ENCODE measurements around the gene DIAPH2. TPM values are rescaled to one million over a fixed set of nuclear protein-coding genes. Genes with fewer than 3 reads are reported as not detected.

The DIAPH2 gene
- total RNA-seq, 4 donors from 2014 or later = 10.3 to 36.6 (median 17.9) TPM

DNA sequence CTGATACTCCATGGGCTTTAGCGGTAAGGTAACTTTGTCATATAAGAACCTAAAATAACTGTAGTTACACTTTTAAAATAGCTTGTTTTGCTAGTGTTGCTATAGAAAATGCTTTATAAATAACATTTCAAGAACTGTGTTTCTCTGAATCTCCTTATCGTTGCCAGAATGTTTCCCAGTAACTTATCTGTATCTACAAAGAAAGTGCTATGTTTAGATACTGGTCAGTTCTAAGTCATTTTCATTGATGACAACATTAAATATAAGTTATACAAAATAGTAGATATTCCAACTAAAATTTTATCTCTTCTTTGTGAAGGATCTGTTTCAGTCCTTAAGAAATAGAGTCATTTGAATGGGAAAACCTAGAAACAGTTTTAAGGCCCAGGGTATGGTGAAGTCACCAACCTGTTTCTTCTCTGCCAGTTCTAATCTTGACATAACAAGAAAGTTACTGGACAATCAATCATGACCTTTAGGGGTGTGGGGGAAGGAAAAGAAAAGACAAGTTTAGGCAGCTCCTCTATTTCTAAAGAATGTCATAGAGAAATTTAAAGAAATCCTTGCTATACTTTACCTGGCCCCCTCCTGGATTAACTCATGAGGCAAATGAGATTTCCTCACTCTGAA is 625.0 kb downstream of the DIAPH2 start:
- H3K4me3 ChIP-seq = no peak overlapping the region
- no peaks in the 10 kb centered on the region for H3K4me1 ChIP-seq
- no peak for TF ChIP-seq POLR2A (IDR thresholded peaks at IDR 0.05)
- TF ChIP-seq CTCF (IDR thresholded peaks at IDR 0.05) = no peak
- intact Hi-C loops (cut with DNase I) = no loop called here
- H3K36me3 ChIP-seq = no peaks in the 10 kb centered on the region
- peaks cover 0 to 3% (median 0%) of the 10 kb centered on the region in 4 donors for H3K27me3 ChIP-seq
- no peaks in the 10 kb centered on the region for H3K9me3 ChIP-seq
- WGBS, 2 donors = 78 to 88% methylated on average over 2 of the region's 2 CpGs
- H3K27ac ChIP-seq = no peak overlapping the region
- no peak for DNase-seq

DNA sequence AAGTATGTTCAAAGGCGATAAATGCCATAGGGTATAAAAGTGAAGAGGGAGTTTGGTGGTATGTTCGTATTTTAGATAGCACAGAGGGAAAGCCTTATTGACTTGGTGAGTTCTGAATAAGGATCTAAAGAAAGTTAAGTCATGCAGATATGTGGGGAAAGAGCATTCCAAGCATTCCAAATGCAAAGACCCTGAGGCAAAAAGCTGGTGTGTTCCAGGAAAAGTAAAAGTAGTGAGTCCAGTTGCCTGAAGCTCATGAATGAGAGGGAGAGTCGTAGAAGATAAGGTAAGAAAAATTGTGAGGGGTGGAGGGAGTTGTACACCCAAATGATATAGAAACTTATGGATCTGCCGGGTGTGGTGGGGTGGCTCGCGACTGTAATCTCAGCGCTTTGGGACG is 625.7 kb downstream of the DIAPH2 start:
- Histone ChIP-seq H3K9me3 (no peaks in the 10 kb centered on the region), H3K36me3 (no peaks in the 10 kb centered on the region), H3K4me3 (no peak overlapping the region), H3K4me1 (no peaks in the 10 kb centered on the region), H3K27ac (no peak overlapping the region), H3K27me3 (peaks cover 0 to 3% (median 0%) of the 10 kb centered on the region in 4 donors)
- intact Hi-C loops (cut with DNase I) = no loop called here
- 65 to 87% methylated on average over 8 of the region's 8 CpGs for WGBS, 2 donors
- no peak for DNase-seq
- TF ChIP-seq CTCF (IDR thresholded peaks at IDR 0.05) (no peak), POLR2A (IDR thresholded peaks at IDR 0.05) (no peak)

DNA sequence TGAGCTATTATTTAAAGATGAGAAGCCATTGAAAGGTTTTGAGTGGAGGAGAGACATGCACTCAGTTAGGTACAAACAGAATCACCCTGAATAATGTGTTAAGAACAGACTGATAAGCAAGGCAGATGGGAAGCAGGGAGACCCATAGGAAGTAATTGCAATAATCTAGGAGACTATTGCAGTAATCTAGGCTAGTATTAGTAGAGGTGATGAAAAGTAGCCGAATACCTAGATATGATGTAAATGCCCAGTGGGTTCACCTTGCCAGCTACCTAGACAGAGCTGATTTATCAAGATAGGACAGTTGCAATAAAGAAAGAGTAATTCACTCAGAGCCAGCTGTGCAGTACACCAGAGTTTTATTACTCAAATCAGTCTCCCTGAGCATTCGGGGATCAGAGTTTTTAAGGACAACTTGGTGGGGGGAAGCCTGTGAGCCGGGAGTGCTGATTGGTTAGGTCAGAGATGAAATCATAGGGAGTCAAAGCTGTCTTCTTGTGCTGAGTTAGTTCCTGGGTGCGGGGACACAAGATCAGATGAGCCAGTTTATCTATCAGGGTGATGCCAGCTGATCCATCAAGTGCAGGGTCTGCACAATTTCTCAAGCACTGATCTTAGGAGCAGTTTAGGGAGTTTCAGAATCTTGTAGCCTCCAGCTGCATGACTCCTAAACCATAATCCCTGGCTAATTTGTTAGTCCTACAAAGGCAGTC is 626.6 kb downstream of the DIAPH2 start:
- intact Hi-C loops (cut with DNase I) = no loop called here
- no peaks in the 10 kb centered on the region for H3K36me3 ChIP-seq
- no peak overlapping the region for H3K27ac ChIP-seq
- peaks cover 0 to 3% (median 0%) of the 10 kb centered on the region in 4 donors for H3K27me3 ChIP-seq
- H3K4me1 ChIP-seq = no peaks in the 10 kb centered on the region
- 76 to 96% methylated on average over 4 of the region's 4 CpGs for WGBS, 2 donors
- no peak for DNase-seq
- TF ChIP-seq POLR2A (IDR thresholded peaks at IDR 0.05) = no peak
- TF ChIP-seq CTCF (IDR thresholded peaks at IDR 0.05) = no peak
- H3K9me3 ChIP-seq = no peaks in the 10 kb centered on the region
- H3K4me3 ChIP-seq = no peak overlapping the region

GRCh38 chrX:97314345-97314744 is 629.7 kb downstream of the DIAPH2 start:
- no peak for TF ChIP-seq CTCF (IDR thresholded peaks at IDR 0.05)
- no peak for TF ChIP-seq POLR2A (IDR thresholded peaks at IDR 0.05)
- peaks cover 0 to 3% (median 0%) of the 10 kb centered on the region in 4 donors for H3K27me3 ChIP-seq
- H3K36me3 ChIP-seq = no peaks in the 10 kb centered on the region
- WGBS, 2 donors = 71% methylated on average over 1 of the region's 1 CpG; no CpG with 5 or more reads in 1 of the 2 donors
- no peaks in the 10 kb centered on the region for H3K4me1 ChIP-seq
- no peak for DNase-seq
- no peaks in the 10 kb centered on the region for H3K9me3 ChIP-seq
- no peak overlapping the region for H3K27ac ChIP-seq
- no peak overlapping the region for H3K4me3 ChIP-seq
- intact Hi-C loops (cut with DNase I) = no loop called here

GRCh38 chrX:97315939-97316338 is 631.3 kb downstream of the DIAPH2 start:
- Histone ChIP-seq H3K9me3 (no peaks in the 10 kb centered on the region), H3K4me3 (no peak overlapping the region), H3K27ac (no peak overlapping the region), H3K4me1 (no peaks in the 10 kb centered on the region), H3K36me3 (no peaks in the 10 kb centered on the region), H3K27me3 (no peaks in the 10 kb centered on the region)
- intact Hi-C loops (cut with DNase I) = no loop called here
- DNase-seq = no peak
- TF ChIP-seq CTCF (IDR thresholded peaks at IDR 0.05) (no peak), POLR2A (IDR thresholded peaks at IDR 0.05) (no peak)
- WGBS, 2 donors = 78 to 94% methylated on average over 6 to 7 of the region's 7 CpGs

All from esophagus squamous epithelium (tissue), 5 donors.